ENCODE results near the gene MCRIP1.
"Not testable (repeated sequence)": the region's sequence is repeated elsewhere in the genome, so short reads cannot be mapped to it uniquely, and the experiment has no call there.

MCRIP1 gene

GRCh38 chr17:81840826-81841778 is 8.0 kb upstream of the MCRIP1 start:
- DNase-seq, result no peak

GRCh38 chr17:81840059-81840458 is 7.0 kb upstream of the MCRIP1 start:
- not testable (repeated sequence) for DNase-seq

GRCh38 chr17:81839301-81839700 is 6.2 kb upstream of the MCRIP1 start:
- no peak for DNase-seq

- no peak for DNase-seq
Measured at GRCh38 chr17:81838753-81839255, 5.7 kb upstream of the MCRIP1 start.

- no peak for DNase-seq
Measured at GRCh38 chr17:81837641-81838040, 4.5 kb upstream of the MCRIP1 start.

- DNase-seq, result no peak
Measured at GRCh38 chr17:81834831-81835267, 1.8 kb upstream of the MCRIP1 start, which contains the start of gene PPP1R27. TSS of gene PPP1R27 (minus strand) at chr17:81835050. CDS start at chr17:81834953, 97 bp downstream.

- no peak for DNase-seq
Measured at GRCh38 chr17:81833921-81834830, 1.1 kb upstream of the MCRIP1 start.

GRCh38 chr17:81832608-81833159 is 407 bp downstream of the MCRIP1 start:
- DNase-seq, result peak; percentile 21

GRCh38 chr17:81831957-81832607 is 1.0 kb downstream of the MCRIP1 start:
- peak; percentile 15 for DNase-seq

- DNase-seq, result no peak
Measured at GRCh38 chr17:81831563-81831956, 1.5 kb downstream of the MCRIP1 start.

- no peak for DNase-seq
Measured at GRCh38 chr17:81829858-81830257, 3.2 kb downstream of the MCRIP1 start.

- DNase-seq, result no peak
Measured at GRCh38 chr17:81828656-81829055, 4.4 kb downstream of the MCRIP1 start.

GRCh38 chr17:81825841-81826466 is 7.1 kb downstream of the MCRIP1 start:
- no peak for DNase-seq

- DNase-seq, result no peak
Measured at GRCh38 chr17:81824595-81824994, 8.5 kb downstream of the MCRIP1 start.

- no peak for DNase-seq
Measured at GRCh38 chr17:81823820-81824550, 9.1 kb downstream of the MCRIP1 start.

- no peak for DNase-seq
Measured at GRCh38 chr17:81822996-81823819, 9.9 kb downstream of the MCRIP1 start.

GRCh38 chr17:81822312-81822637 is 10.8 kb downstream of the MCRIP1 start:
- DNase-seq, result no peak

- DNase-seq, result no peak
Measured at GRCh38 chr17:81821603-81822311, 11.3 kb downstream of the MCRIP1 start.

GRCh38 chr17:81821147-81821546 is 11.9 kb downstream of the MCRIP1 start:
- no peak for DNase-seq

GRCh38 chr17:81819708-81820107 is 13.4 kb downstream of the MCRIP1 start:
- DNase-seq, result no peak

All from DMS79 (cell line).